ENCODE data around the gene OSTC.
"Not testable (repeated sequence)": the region's sequence is repeated elsewhere in the genome, so short reads cannot be mapped to it uniquely, and the experiment has no call there.

OSTC gene

DNA sequence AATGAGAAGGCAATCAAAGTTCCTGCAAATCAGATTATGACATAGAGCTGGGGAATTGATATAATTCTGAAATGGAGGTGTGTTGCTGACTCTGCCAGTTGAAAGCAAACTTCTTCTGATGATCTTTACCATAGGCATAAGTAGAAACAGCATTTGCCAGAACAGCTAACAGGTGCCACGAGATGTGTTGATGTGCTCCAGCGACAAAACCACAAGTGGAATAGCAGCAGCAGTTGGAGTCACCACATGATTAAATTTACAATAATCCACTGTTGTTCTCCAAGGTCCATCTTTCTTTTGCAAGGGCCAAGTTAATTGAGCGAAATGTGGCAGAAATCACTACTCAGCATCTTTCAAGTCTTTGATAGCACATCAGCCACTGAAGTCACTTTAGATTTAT lies 3.7 kb upstream of the OSTC start:
- no peak for DNase-seq

DNA sequence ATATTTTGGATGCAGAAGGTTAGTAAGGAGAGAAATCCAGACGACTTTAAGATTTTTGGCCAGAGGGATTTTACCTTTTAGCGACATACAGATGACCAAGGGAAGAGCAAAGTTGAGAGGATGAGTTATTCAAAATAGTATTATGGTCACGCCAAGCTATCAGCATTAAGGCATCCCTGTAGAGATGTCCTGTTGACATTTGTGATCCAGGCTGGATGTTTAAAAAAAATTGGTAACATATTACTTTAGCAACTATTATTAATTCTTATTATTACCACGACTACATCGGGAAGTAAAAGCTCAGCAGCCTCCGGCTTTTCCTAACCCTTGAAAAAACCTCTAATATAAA lies 562 bp upstream of the OSTC start:
- no peak for DNase-seq

DNA sequence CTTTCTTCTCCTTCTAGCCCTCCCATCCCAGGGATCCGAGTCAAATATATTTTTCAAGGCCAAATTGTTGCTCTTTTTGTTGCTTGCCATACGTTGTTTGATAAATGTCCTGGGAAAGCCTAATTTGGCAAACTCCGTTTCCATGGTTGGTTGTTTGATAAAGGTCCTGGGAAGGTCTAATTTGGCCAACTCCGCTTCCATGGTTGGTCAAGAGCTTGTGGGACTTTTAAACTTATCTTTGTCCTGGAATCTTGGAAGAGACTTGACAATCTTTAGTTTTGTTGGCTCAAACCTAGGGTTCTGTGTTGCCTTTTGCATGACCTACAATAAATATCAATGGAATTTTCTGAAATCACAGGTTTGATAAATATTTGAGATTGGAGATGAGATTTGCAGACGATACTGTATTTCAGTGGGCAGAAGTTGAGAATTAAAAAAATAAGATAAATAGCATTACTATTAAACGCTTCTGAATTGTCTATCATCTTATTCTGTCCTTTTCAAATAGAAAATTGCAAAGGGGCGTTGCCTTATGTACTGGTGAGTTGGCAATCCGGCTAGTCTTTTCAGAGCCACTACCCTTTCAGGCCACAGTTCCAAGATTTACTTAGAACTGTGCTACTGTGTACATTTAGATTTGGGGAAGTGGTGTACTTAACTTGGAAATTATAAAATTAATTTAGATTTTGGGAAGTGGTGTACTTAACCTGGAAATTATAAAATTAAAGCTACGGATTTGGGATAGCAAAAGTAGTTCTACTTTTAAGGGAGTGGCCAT lies 804 bp downstream of the OSTC start:
- DNase-seq = peak; percentile 73

GRCh38 chr4:108662629-108663028 lies 12.2 kb downstream of the OSTC start:
- DNase-seq = no peak

- DNase-seq = no peak
These were observed 24.1 kb downstream of the OSTC start for GRCh38 chr4:108674356-108674977.

- DNase-seq = no peak
These were observed 31.0 kb downstream of the OSTC start for GRCh38 chr4:108681321-108681809.

DNA sequence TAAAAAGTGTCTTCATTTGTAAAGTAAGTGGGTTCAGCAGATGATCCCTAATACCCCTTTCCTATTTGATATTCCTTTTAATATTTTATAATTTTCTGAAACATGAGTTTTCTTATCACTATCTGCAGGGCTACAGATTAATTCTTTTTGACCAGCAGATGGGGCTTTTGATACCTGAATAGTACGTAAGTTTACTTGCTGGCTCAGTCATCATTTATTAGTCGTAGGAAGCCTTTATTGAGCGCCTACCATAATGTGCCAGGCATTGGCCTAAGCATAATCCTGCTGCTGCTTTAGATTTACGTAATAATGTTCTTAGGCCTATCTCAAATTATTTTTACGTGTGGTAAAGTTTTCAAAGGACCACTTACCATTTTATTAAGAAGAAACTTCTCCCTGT lies 33.1 kb downstream of the OSTC start:
- DNase-seq = peak; percentile 43

- DNase-seq = peak; percentile 25
These were observed 34.8 kb downstream of the OSTC start for GRCh38 chr4:108685036-108685686.

DNA sequence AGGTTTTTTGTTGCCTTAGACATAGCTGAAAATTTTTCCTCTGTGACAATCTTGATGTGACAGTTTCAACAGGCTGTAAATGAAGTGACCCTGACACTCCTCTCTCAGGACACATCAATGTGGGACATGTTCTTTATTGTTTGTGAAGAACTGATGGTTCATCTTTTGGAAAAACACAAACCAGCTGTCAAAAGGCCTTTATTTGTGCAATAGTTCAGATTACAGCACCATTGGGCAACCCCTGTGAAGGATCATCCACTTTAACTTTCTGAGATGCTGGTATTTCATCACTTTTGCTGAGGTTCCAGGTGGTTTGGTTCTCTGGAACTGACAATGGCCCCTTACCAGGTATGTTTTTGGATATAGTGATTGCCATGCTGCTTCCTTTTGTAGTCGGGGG lies 40.3 kb downstream of the OSTC start:
- DNase-seq = no peak

DNA sequence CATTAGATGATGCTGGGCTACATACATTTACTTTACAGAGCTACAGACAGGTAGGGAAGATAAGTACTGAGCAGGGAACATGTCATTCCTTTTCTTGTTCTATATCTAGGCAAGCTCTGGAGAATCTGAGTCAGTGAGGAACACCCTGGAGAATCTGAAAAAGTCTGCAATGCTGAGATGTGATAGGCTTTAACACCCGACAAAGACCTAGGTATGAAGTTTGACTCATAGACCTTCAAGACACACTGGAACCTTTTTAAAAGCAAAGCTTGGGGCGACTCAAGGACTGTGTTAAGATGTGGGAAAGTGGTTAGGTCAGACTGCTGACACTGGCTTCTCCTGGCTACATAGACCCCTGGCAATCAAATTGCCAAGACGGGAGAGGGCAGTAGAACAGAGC lies 42.8 kb downstream of the OSTC start:
- DNase-seq = no peak

DNA sequence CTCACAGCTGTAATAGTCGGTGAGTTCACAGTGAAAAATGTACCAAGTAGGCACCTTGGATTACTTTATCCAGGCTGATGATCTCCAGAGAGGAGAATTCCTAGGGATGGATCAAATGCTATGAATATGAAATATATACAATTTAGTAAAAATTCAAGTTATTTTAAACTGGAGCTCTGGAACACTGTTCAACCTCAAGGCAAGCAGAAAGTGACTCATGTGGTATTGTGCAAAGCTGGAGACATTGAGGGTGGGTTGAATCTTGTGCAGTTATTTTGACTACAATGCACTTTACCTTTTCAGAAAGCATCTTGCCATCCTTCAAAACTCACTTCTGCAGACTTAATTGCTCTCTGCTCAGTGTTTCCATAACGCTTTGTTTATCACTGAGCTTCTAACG lies 43.4 kb downstream of the OSTC start:
- DNase-seq = no peak

- no peak for DNase-seq
These were observed 44.0 kb downstream of the OSTC start for GRCh38 chr4:108694423-108694822.

- DNase-seq = no peak
These were observed 44.7 kb downstream of the OSTC start for GRCh38 chr4:108695062-108695461.

DNA sequence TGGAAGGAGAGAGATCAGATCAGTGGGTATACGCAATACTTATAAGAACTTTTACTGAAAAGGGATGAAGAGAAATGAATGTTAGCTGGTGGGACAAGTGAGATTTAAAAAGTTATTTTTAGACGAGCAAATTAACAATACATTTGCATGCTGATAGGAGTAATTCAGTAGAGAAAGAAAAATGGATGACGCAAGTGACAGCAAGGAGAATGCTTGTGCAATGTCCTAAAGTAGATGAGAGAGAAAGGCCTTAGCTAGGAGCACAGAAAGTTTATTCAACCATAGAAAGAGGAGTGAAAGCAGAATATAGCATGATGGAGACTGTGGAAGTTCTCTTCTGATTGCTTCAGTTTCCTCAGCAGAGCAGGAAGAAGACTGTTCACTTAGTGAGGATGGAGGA lies 45.8 kb downstream of the OSTC start:
- DNase-seq = no peak

DNA sequence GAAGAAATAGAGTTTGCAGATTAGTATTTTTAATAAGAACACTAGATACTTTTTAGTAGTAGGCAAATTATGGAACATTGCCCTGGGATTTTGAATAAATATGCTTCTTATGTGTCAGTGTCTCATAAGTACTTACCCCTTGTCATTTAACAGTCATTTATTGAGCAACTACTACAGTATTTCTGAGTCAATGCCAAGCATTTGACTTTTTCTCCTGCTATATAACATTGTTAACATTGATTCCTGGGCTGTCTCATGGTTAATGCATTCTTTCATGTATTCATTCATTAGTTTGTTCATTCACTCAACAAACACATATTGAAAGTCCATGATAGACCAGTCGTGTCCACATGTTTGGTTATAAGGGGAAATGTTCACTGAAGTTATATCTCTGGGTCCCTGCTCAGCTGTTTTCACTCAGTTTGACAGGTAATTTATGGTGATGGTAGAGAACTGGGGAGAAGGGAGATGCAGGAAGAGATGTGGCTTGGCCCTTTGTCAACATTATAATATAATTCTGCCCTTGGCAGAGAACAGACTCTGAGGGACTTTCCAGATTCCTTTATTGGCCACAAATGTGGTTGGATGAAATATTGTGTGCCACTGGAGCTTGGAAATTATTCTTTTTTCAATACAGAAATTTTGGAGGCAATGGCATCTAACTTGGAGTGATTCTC lies 49.8 kb downstream of the OSTC start:
- no peak for DNase-seq

GRCh38 chr4:108702960-108703359 lies 52.6 kb downstream of the OSTC start:
- no peak for DNase-seq

GRCh38 chr4:108703370-108703769 lies 53.0 kb downstream of the OSTC start:
- no peak for DNase-seq

DNA sequence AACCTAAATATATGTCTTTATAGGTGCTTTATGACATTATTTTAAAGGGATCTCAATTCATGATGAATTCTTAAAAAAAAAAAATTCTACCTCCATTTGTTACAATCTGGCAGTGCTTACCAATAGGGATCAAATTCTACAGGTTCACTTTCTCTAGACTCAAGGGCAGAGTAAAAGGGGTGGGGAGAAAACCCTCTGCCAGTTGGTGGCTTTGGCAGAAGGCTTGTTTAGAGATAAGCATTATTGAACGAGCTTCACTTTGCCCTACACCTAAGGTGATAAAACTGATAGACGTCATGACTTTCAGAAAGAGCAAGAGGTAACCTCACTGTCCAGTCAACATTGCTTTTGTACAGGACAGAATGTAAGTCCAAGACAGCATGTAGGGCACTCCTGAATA lies 53.6 kb downstream of the OSTC start:
- no peak for DNase-seq

DNA sequence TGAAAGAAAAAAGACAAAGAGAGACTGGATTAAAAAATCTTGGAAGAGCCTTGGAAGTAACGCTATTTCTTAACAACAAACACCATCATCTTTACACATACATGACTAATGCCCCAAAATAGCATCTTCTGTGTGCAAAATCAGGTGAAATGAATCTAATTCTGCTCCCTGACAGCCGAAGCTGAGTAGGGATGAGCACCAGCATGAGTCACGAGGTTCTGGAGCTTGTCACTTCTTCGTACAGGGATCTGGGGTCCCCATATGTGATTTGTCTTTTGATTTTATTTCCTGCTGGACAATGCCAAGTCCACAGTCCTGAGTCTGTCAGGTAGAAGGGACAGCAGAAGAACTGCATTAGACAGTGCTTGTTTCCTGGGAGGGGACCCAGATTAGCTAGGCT lies 55.9 kb downstream of the OSTC start:
- no peak for DNase-seq

DNA sequence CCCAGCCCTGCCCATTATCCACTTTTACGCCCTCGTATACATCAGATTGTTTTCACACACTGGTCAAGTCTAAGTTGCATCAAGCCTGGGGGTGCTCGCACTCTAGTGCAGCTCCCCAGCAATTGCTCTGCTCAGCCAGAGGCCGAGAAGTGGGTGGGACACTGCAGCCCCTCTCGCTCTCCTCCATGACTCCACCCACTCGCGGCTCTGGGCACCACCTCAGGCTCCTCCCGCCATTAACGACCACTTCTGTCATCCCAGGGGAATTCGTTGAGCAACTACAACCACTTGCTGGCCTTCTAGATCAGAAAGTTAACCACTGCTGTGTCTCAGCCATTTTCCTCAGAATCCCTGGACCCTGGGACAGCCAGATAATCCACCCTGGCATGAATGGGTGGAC lies 58.8 kb downstream of the OSTC start:
- no peak for DNase-seq

DNA sequence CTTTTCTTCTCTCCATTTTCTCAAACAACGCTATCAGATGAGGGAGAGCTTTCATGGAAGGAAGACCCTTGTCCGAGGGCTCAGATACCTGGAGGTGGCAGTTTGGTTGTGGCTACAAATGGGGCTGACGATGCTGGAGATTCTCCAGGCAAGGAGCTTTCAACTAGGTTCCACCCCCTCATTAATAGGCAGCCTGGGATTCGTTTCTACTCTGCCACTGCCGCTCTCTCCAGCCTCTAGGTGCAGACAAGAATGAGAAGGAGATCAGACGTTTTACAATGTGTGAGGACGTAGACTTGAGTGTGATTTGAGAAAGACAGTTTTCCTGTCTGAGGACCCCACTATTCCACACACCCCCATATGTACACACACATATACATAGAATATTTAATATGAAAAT lies 59.3 kb downstream of the OSTC start:
- DNase-seq = no peak

GRCh38 chr4:108710578-108710977 lies 60.2 kb downstream of the OSTC start:
- DNase-seq = not testable (repeated sequence)

DNA sequence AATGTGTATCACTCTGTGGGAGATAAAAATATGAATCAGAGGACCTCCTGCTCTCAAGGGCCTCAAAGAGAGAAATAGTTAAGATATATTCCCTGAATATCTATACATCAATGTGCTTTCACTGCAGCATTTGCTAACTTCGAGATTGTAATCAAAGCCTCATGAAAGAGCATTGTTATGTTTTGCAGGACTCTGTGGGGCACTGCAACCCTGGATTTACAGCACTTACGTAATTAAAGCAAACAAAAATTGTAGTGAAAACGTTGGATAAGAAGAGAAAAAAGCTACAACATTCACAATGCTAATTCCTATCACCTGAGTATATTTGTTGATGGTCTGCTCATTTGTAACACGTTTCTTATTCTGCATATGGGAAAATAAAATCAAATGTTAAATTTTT lies 64.5 kb downstream of the OSTC start:
- no peak for DNase-seq

All from fibroblast of skin of back (primary cell).